Adrenal gland (tissue), 12 donors: ENCODE results near the gene FREM2. TPM values are rescaled to one million over a fixed set of nuclear protein-coding genes. Genes with fewer than 3 reads are reported as not detected.

ENCODE experiments used
- DNase-seq, 7 donors: peaks; one replicate each; pipeline ENCODE4 v3.0.0-alpha.2; 2019 to 2020
- H3K27ac ChIP-seq, 5 donors: fragments of 200-600 bp; sonication (generic) in 4 of 5; 1 replicate in 3 of 5; 2 replicates in 2 of 5; pipeline versions ENCODE4 v1.5.1 to v1.8.0; 2016 to 2020; ENCODE audit warnings: mild to moderate bottlenecking in 1 of 5
- H3K27me3 ChIP-seq: fragments of 200-600 bp; 2 replicates; pipeline ENCODE4 v1.8.0; 2021
- H3K36me3 ChIP-seq, 2 donors: fragments of 200-600 bp; replicated peaks in 1 of 2; 1 replicate in 1 of 2; 2 replicates in 1 of 2; pipeline versions ENCODE4 v1.5.1 to v1.8.0; 2018 to 2022
- H3K4me1 ChIP-seq, 2 donors: fragments of 200-600 bp; replicated peaks in 1 of 2; 1 replicate in 1 of 2; 2 replicates in 1 of 2; pipeline versions ENCODE4 v1.5.1 to v1.8.0; 2018 to 2021
- H3K4me3 ChIP-seq, 4 donors: fragments of 200-600 bp; sonication (generic) in 3 of 4; one replicate each; pipeline ENCODE4 v1.5.1; 2016 to 2018
- H3K9me3 ChIP-seq, 3 donors: fragments of 200-600 bp; sonication (generic) in 1 of 3; replicated peaks in 1 of 3; 1 replicate in 2 of 3; 2 replicates in 1 of 3; pipeline versions ENCODE4 v1.5.1 to v1.8.0; 2016 to 2021
- POLR2A ChIP-seq, 2 donors: fragments of 450-650 bp; IDR thresholded peaks; one replicate each; pipeline ENCODE4 v1.6.1; 2017; ENCODE audit warnings: antibody characterized with exemption in 2 of 2, mild to moderate bottlenecking in 2 of 2, moderate library complexity in 1 of 2
- WGBS, 4 donors: extraction: QIAGEN DNeasy Blood & Tissue Kit in 2 of 4; methylation state at CpG; one replicate each; pipeline versions ENCODE4 v1.1.5 to v1.1.7; 2013 to 2017; 5-methylcytosine and 5-hydroxymethylcytosine counted together
- intact Hi-C, 2 donors: fragments of 100-400 bp; cut with DNase I; formaldehyde crosslinking; loops; one replicate each; pipeline versions ENCODE4 v1.14.1 to v1.15.0; 2022 to 2023
- polyA plus RNA-seq, 3 donors: library from polyadenylated mRNA; stranded (reverse); fragments of 200-250 nt in 2 of 3; fragments of 350-450 nt in 1 of 3; fragmentation: Illumina TruSeq in 1 of 3; extraction: RNeasy Lipid Tissue Mini Kit (QIAGEN cat#74804) in 1 of 3; gene quantifications; one replicate each; pipeline ENCODE4 v1.2.3, GENCODE V29; 2013 to 2014
- total RNA-seq, 9 donors: library from RNA; depleted of rRNA in 4 of 9; stranded (reverse); fragments of >200 nt in 4 of 9; fragments of 120-200 nt in 1 of 9; fragmentation: NEBNext Ultra II Directional in 1 of 9; extraction: Animal tissue kit (Norgen Biotek cat#: 25700) in 1 of 9; gene quantifications; one replicate each; pipeline versions ENCODE4 v1.1.0 to v1.2.4, GENCODE V29; 2013 to 2023
- TF ChIP-seq, protein P1 (sequence below), 6 experiments: fragments of 450-650 bp in 4 of 6; fragments of 200-600 bp in 2 of 6; sonication (generic) in 1 of 6; IDR thresholded peaks; 1 replicate in 5 of 6; 2 replicates in 1 of 6; pipeline versions ENCODE4 v1.5.1 to v1.8.0; 2016 to 2021; ENCODE audit warnings: antibody characterized with exemption in 6 of 6, mild to moderate bottlenecking in 2 of 6, moderate library complexity in 1 of 6
- donor health status: healthy with polysubstance abuse.
- donor health status: Bipolar disorder and iron deficiency.
- donor health status: DM: yes; HTN: yes; CAD: no.
- donor health status: DM: no; HTN: no; CAD: no.
- donor health status: DM: no; HTN: no; CAD: no.
- donor health status: DM: yes; HTN: yes; CAD: no.

FREM2 gene
- total and polyA plus RNA-seq, 12 donors: 0.10 to 414 (median 0.58) TPM

DNA sequence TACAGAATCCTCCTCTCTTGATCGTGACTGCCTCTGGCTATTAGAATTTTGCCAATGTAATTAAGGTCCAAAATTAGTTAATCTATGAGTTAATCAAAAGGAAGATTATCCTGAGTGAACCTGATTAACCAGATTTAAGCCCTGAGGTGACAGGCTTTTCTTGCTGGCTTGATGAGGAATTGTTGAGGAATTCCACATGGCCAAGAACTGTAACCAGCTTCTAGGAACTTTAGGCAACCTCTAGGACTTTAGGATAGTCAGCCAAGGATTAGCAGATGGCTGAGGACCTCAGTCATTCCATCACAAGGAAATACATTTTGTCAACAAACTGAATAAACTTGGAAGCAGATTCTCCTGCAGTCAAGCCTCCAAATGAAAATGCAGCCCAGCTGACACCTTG is 219.0 kb downstream of the FREM2 start:
- no peaks in the 10 kb centered on the region for H3K27me3 ChIP-seq
- no peak overlapping the region for H3K4me3 ChIP-seq
- no peaks in the 10 kb centered on the region for H3K9me3 ChIP-seq
- WGBS, 4 donors: 56 to 75% (median 72%) methylated on average over 1 of the region's 1 CpG
- no peak for DNase-seq
- TF ChIP-seq, protein P1, sequence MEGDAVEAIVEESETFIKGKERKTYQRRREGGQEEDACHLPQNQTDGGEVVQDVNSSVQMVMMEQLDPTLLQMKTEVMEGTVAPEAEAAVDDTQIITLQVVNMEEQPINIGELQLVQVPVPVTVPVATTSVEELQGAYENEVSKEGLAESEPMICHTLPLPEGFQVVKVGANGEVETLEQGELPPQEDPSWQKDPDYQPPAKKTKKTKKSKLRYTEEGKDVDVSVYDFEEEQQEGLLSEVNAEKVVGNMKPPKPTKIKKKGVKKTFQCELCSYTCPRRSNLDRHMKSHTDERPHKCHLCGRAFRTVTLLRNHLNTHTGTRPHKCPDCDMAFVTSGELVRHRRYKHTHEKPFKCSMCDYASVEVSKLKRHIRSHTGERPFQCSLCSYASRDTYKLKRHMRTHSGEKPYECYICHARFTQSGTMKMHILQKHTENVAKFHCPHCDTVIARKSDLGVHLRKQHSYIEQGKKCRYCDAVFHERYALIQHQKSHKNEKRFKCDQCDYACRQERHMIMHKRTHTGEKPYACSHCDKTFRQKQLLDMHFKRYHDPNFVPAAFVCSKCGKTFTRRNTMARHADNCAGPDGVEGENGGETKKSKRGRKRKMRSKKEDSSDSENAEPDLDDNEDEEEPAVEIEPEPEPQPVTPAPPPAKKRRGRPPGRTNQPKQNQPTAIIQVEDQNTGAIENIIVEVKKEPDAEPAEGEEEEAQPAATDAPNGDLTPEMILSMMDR (IDR thresholded peaks at IDR 0.05): no peak
- no peak for TF ChIP-seq POLR2A (IDR thresholded peaks at IDR 0.05)
- no peak overlapping the region for H3K27ac ChIP-seq
- H3K4me1 ChIP-seq: no peaks in the 10 kb centered on the region
- H3K36me3 ChIP-seq: no peaks in the 10 kb centered on the region
- intact Hi-C loops: no loop called here

DNA sequence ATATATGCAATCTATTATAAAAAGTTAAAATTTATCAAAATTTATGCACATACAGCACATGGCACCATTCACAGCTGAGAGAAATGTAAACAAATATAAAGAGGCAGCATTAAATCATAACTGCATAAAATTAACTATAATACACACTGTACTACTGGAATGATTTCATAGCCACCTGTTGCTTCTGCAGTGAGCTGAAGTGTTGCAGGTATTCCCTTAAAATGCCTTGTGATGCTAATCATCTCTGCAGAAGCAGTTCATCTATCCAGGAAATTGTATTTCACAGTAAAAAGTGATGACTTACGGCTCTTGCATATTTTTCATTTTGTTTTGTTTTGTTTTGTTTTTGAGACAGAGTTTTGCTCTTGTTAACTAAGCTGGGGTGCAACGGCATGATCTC is 221.7 kb downstream of the FREM2 start:
- Histone ChIP-seq H3K4me1 (no peaks in the 10 kb centered on the region), H3K36me3 (no peaks in the 10 kb centered on the region), H3K4me3 (no peak overlapping the region), H3K27ac (no peak overlapping the region), H3K27me3 (no peaks in the 10 kb centered on the region), H3K9me3 (no peaks in the 10 kb centered on the region)
- DNase-seq: no peak
- TF ChIP-seq POLR2A (IDR thresholded peaks at IDR 0.05): no peak
- TF ChIP-seq, protein P1 (IDR thresholded peaks at IDR 0.05): no peak
- intact Hi-C loops: no loop called here
- 73 to 89% (median 79%) methylated on average over 2 of the region's 2 CpGs for WGBS, 4 donors

DNA sequence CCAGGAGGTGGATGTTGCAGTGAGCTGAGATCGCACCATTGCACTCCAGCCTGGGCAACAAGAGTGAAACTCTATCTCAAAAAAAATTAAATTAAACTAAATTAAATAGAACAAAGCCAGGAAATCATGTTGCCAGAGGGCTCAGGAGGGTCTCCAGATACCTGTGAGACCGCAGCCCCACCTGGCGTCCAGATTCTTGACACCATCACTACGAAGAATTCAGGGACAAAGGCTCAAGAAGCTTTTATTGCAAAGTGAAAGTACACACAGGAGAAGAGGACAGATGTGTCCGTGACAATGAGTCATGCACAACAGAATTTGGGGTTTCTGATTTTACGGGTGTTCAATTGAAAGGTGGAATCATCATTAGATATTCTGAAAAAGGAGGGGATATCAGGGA is 227.2 kb downstream of the FREM2 start:
- TF ChIP-seq, protein P1 (IDR thresholded peaks at IDR 0.05): no peak
- TF ChIP-seq POLR2A (IDR thresholded peaks at IDR 0.05): no peak
- no peak for DNase-seq
- no peaks in the 10 kb centered on the region for H3K4me1 ChIP-seq
- intact Hi-C loops: no loop called here
- H3K9me3 ChIP-seq: no peaks in the 10 kb centered on the region
- H3K4me3 ChIP-seq: no peak overlapping the region
- WGBS, 4 donors: 72 to 89% (median 79%) methylated on average over 6 of the region's 6 CpGs
- H3K27ac ChIP-seq: no peak overlapping the region
- no peaks in the 10 kb centered on the region for H3K27me3 ChIP-seq
- H3K36me3 ChIP-seq: no peaks in the 10 kb centered on the region

DNA sequence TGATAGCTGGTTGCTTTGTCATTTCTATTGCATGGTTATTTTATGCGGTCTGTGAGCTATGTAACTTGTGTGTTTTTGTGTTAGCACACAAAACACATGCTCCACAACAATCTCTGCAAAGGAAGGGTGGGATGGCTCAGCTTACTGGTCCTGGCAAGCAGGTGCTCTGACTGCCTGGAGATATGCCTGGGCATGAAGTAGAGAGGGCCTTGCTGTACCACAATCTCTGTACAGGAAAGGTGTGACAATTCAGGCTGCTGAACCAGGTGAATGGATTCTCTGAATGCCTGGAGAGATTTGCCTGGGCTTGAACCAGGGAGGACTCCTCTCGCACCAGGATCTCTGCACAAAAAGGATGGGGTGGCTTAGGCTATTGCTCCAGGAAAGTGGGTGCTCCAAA is 234.2 kb downstream of the FREM2 start:
- no peak for TF ChIP-seq POLR2A (IDR thresholded peaks at IDR 0.05)
- TF ChIP-seq, protein P1 (IDR thresholded peaks at IDR 0.05): no peak

More for the DNA sequence above, 234.2 kb downstream of the FREM2 start:
- intact Hi-C loops: no loop called here
- Histone ChIP-seq H3K27ac (no peak overlapping the region), H3K4me1 (no peaks in the 10 kb centered on the region), H3K27me3 (no peaks in the 10 kb centered on the region), H3K4me3 (no peak overlapping the region), H3K9me3 (no peaks in the 10 kb centered on the region), H3K36me3 (no peaks in the 10 kb centered on the region)
- 42 to 87% (median 65%) methylated on average over 2 of the region's 2 CpGs for WGBS, 4 donors
- DNase-seq: no peak
